Left renal pelvis (tissue), 4 donors: Measurements from ENCODE around the gene FAM43A. TPM values are rescaled to one million over a fixed set of nuclear protein-coding genes. Genes with fewer than 3 reads are reported as not detected.

Experiments
- DNase-seq, 4 donors: peaks; one replicate each; pipeline ENCODE4 v3.0.0-alpha.2; 2013; ENCODE audit warnings: low read depth in 4 of 4, low spot score in 3 of 4
- polyA plus RNA-seq, 4 donors: library from polyadenylated mRNA; unstranded; fragments of 120-200 nt; gene quantifications; one replicate each; pipeline ENCODE4 v1.2.1, GENCODE V29; 2013; ENCODE audit not compliant: insufficient read length in 4 of 4

FAM43A gene
- 10 to 100 TPM in 1 of 4 donors, 1 to 10 TPM in 3; 4.8 to 13.3 (median 6.2) TPM for polyA plus RNA-seq

GRCh38 chr3:194685718-194686413 is at the start of gene FAM43A:
TSS of gene FAM43A (plus strand) at chr3:194685883. CDS start at chr3:194686827, 944 bp downstream.
- DNase-seq, result no peak

- no peak for DNase-seq
Observed at GRCh38 chr3:194637066-194637465, 48.6 kb upstream of the FAM43A start.

GRCh38 chr3:194637541-194638400 is 47.9 kb upstream of the FAM43A start:
- no peak for DNase-seq

- DNase-seq, result no peak
Observed at GRCh38 chr3:194638991-194639605, 46.6 kb upstream of the FAM43A start.

- DNase-seq, result no peak
Observed at GRCh38 chr3:194640829-194641228, 44.9 kb upstream of the FAM43A start.

GRCh38 chr3:194642769-194643168 is 42.9 kb upstream of the FAM43A start:
- DNase-seq, result no peak

- no peak for DNase-seq
Observed at GRCh38 chr3:194647747-194648146, 37.9 kb upstream of the FAM43A start.

- DNase-seq, result no peak
Observed at GRCh38 chr3:194654443-194654842, 31.2 kb upstream of the FAM43A start.

GRCh38 chr3:194657439-194657838 is 28.2 kb upstream of the FAM43A start:
- no peak for DNase-seq

GRCh38 chr3:194658477-194659242 is 27.0 kb upstream of the FAM43A start:
- DNase-seq, result no peak

GRCh38 chr3:194659778-194660177 is 25.9 kb upstream of the FAM43A start:
- DNase-seq, result no peak

- DNase-seq, result no peak
Observed at GRCh38 chr3:194661374-194661773, 24.3 kb upstream of the FAM43A start.

- DNase-seq, result no peak
Observed at GRCh38 chr3:194661946-194662345, 23.7 kb upstream of the FAM43A start.

GRCh38 chr3:194664857-194665256 is 20.8 kb upstream of the FAM43A start:
- no peak for DNase-seq

GRCh38 chr3:194667363-194667762 is 18.3 kb upstream of the FAM43A start:
- no peak for DNase-seq

- no peak for DNase-seq
Observed at GRCh38 chr3:194671511-194671899, 14.2 kb upstream of the FAM43A start.

- peak; percentile 94 to 97 (median 96) for DNase-seq
Observed at GRCh38 chr3:194671900-194672808, 13.5 kb upstream of the FAM43A start, which contains the start of gene LSG1. TSS of gene LSG1 (minus strand) at chr3:194672191. CDS start at chr3:194672162, 29 bp downstream.

- no peak for DNase-seq
Observed at GRCh38 chr3:194672876-194673275, 12.8 kb upstream of the FAM43A start.

GRCh38 chr3:194673761-194674160 is 11.9 kb upstream of the FAM43A start:
- no peak for DNase-seq
